Kidney (tissue), 14 donors: ENCODE data around the gene B4GALT2. TPM values are rescaled to one million over a fixed set of nuclear protein-coding genes. Genes with fewer than 3 reads are reported as not detected.

ENCODE experiments used
- DNase-seq, 5 donors: peaks; one replicate each; pipeline ENCODE4 v3.0.0-alpha.2; 2013 to 2020
- FAIRE-seq: peaks from 2 replicates; lab custom pipeline; 2012; peaks lifted over from hg19 to GRCh38; lab: Jason Lieb, UNC
- H3K27ac ChIP-seq, 2 donors: one replicate each; pipeline ENCODE4 v1.7.0; 2013; ENCODE audit warnings: low read depth in 2 of 2, low read length in 2 of 2, inconsistent platforms in 1 of 2
- H3K27me3 ChIP-seq: one replicate; pipeline ENCODE4 v1.7.1; 2013; ENCODE audit warnings: low read length, inconsistent platforms; ENCODE audit not compliant: control insufficient read depth, insufficient read depth
- H3K36me3 ChIP-seq, 3 donors: one replicate each; pipeline versions ENCODE4 v1.7.0 to v1.7.1; 2013; ENCODE audit warnings: low read length in 3 of 3, control low read depth in 1 of 3, inconsistent platforms in 1 of 3; ENCODE audit not compliant: insufficient read depth in 3 of 3, control insufficient read depth in 2 of 3
- H3K4me1 ChIP-seq, 3 donors: one replicate each; pipeline versions ENCODE4 v1.7.0 to v1.7.1; 2013; ENCODE audit warnings: low read length in 3 of 3, inconsistent platforms in 1 of 3, low read depth in 1 of 3; ENCODE audit not compliant: control insufficient read depth in 2 of 3, insufficient read depth in 2 of 3
- H3K4me3 ChIP-seq, 3 donors: one replicate each; pipeline versions ENCODE4 v1.7.0 to v1.8.1; 2013; ENCODE audit warnings: low read length in 3 of 3, control low read depth in 1 of 3, inconsistent platforms in 1 of 3
- H3K9ac ChIP-seq, 3 donors: one replicate each; pipeline versions ENCODE4 v1.7.0 to v1.7.1; 2013; ENCODE audit warnings: low read length in 3 of 3, control low read depth in 1 of 3, inconsistent platforms in 1 of 3
- H3K9me3 ChIP-seq, 3 donors: one replicate each; pipeline versions ENCODE4 v1.7.0 to v1.7.1; 2013; ENCODE audit warnings: low read length in 3 of 3, control low read depth in 1 of 3, inconsistent platforms in 1 of 3; ENCODE audit not compliant: control insufficient read depth in 2 of 3, insufficient read depth in 1 of 3
- CTCF ChIP-seq: IDR thresholded peaks from 3 replicates; pipeline ENCODE4 v1.5.1; 2012; ENCODE audit warnings: mild to moderate bottlenecking, moderate library complexity, borderline replicate concordance; ENCODE audit not compliant: insufficient read depth; ENCODE audit errors: extremely low read depth
- intact Hi-C: fragments of 100-400 bp; cut with DNase I; formaldehyde crosslinking; loops from one replicate; pipeline ENCODE4 v1.11.1; 2022
- polyA plus RNA-seq: library from polyadenylated mRNA; stranded (reverse); fragments of 350-450 nt; fragmentation: Illumina TruSeq; extraction: RNeasy Lipid Tissue Mini Kit (QIAGEN cat#74804); gene quantifications from one replicate; pipeline ENCODE4 v1.2.3, GENCODE V29; 2014; ENCODE audit warnings: low read depth, low replicate concordance; ENCODE audit not compliant: insufficient read depth
- total RNA-seq: library from RNA; stranded (reverse); fragmentation: NEBNext Ultra II Directional; extraction: Animal tissue kit (Norgen Biotek cat#: 25700); gene quantifications from one replicate; pipeline ENCODE4 v1.2.1, GENCODE V29; 2021
- donor health status: control.
- donor health status: control.
- donor health status: control.
- donor health status: control.
- donor health status: control.
- donor health status: DM: yes; HTN: yes; CAD: no.
- donor health status: Normal renal cell carcinoma (clear cell type).

Gene B4GALT2
- total and polyA plus RNA-seq, 2 donors from 2014 or later: 25.1 to 32.5 TPM

GRCh38 chr1:43991200-43991475 lies 12.1 kb downstream of the B4GALT2 start:
- Histone ChIP-seq H3K27me3 (no peaks in the 10 kb centered on the region), H3K36me3 (peaks cover 0 to under 1% (median 0%) of the 10 kb centered on the region in 3 donors), H3K9ac (peak overlapping the region; percentile 23 to 81 (median 30)), H3K9me3 (no peaks in the 10 kb centered on the region), H3K27ac (peak overlapping the region; percentile 59 to 92), H3K4me1 (peaks cover 0 to 23% (median 13%) of the 10 kb centered on the region in 3 donors), H3K4me3 (peak overlapping the region; percentile 45 to 80 (median 59))
- no peak for TF ChIP-seq CTCF
- intact Hi-C loops: no loop called here
- DNase-seq (no peak), FAIRE-seq (no peak)

DNA sequence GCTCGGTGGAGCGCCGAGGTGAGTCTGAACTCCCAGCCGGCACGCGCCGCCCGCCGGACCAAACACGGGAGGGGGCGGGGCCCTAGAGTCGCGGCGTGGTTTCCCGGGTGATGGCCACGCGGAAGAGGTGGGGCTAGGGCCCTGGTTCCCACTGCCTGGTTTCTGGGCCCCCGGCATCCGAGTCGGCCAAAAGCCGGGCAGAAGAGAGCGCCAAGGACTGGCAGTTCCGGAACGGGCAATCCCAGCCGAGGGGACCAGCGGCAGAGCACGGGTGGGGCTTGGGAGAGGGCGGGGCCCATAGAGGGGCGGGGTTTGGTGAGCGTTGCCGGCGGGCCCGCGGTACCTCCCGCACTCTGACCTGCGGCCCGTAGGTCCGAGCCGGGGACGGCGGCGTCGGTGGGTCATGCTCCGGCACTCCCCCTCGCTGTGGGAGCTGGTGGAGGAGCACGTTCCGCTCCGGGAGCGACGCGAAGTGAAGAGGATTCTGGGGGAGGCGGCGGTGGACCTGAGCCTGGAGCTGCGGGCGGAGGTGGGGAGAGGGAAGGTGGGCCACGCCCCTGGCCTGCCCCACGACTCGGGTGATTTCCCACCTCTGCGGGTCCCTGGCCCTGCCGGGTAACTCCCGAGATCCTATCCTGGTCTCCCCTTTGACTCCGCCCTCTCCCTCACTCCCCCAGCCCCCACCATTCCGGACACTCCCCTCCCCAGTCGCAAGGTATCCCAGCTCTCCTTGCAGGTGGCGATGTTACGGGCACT lies 12.6 kb downstream of the B4GALT2 start, which contains the start of gene CCDC24:
Gene CCDC24, plus strand, starts transcription at position 124 of the 756 bp plus-strand sequence. Its CDS starts 280 bp downstream, at position 404.
- no peak for FAIRE-seq
- TF ChIP-seq CTCF: no peak
- peak; percentile 85 to 96 (median 91) for DNase-seq
- no peaks in the 10 kb centered on the region for H3K27me3 ChIP-seq
- no peaks in the 10 kb centered on the region for H3K36me3 ChIP-seq
- peaks cover 0 to 23% (median 8%) of the 10 kb centered on the region in 3 donors for H3K4me1 ChIP-seq
- peak within 1 kb of the TSS; percentile 59 to 92 for H3K27ac ChIP-seq
- no peaks in the 10 kb centered on the region for H3K9me3 ChIP-seq
- peak within 1 kb of the TSS; percentile 23 to 81 (median 30) for H3K9ac ChIP-seq
- intact Hi-C loops: no loop called here
- peak within 1 kb of the TSS; percentile 54 to 80 (median 59) for H3K4me3 ChIP-seq

DNA sequence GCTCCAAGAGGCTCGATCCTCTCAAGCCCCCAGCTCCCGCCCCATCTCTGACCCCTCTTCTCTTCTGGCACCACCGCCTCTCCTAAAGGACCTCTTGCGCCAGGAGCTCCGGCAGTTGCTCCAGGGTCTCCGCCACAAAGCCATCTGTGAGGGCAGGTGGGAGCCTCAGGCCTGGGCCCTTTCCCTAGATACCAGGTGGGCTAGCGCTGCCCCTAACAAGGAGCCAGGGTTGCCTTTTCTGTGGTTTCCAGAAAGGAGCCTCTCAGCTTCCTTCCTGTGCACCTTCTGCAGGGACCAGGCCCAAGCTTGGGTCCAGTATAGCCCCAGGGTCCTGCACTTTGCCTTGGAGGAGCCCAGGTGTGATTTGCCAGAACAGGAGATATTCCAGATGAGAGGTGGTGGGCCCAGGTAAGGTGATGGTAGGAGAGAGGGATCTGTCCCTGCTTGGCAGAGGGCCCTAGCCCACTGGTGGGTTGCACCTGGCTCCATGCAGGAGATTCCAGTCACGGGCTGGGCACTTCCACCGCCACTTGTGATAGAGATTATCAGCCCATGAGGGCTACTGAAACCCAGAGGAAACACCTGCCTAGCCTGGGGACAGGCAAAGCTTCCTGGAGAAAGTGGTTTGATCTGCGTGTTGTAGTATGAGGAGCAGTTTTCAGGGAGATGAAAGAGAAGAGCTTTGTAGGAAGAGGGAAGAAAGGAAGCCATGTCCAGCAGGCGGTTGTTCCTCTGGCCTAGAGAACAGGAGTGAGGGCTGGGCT lies 13.4 kb downstream of the B4GALT2 start:
- Histone ChIP-seq H3K27me3 (no peaks in the 10 kb centered on the region), H3K9ac (peak overlapping the region in 1 of 3 donors; percentile 81), H3K4me1 (peaks cover 0 to 16% (median under 1%) of the 10 kb centered on the region in 3 donors), H3K36me3 (no peaks in the 10 kb centered on the region), H3K4me3 (peak overlapping the region in 2 of 3 donors; percentile 44 to 80), H3K27ac (peak overlapping the region; percentile 59 to 92), H3K9me3 (no peaks in the 10 kb centered on the region)
- TF ChIP-seq CTCF: no peak
- no peak for FAIRE-seq
- DNase-seq: no peak
- intact Hi-C loops: no loop called here
